RPMI7951 (cell line): Measurements from ENCODE around the gene RBM20. TPM values are rescaled to one million over a fixed set of nuclear protein-coding genes. Genes with fewer than 3 reads are reported as not detected.

ENCODE experiments used
- DNase-seq: peaks from one replicate; pipeline ENCODE4 v3.0.0-alpha.2; 2012; ENCODE audit warnings: low read depth
- total RNA-seq: library from RNA; depleted of rRNA; stranded (reverse); fragments of >200 nt; shearing (Covaris generic); gene quantifications from 2 replicates; pipeline ENCODE4 v1.2.3, GENCODE V29; 2014

Gene RBM20
- total RNA-seq, 1 experiment from 2014 or later, result 0.36 TPM

- no peak for DNase-seq
Observed at GRCh38 chr10:110810625-110811024, 166.5 kb downstream of the RBM20 start.

- DNase-seq, result no peak
Observed at GRCh38 chr10:110811791-110812581, 167.8 kb downstream of the RBM20 start.

GRCh38 chr10:110812583-110812982 lies 168.4 kb downstream of the RBM20 start:
- DNase-seq, result peak; percentile 22

- DNase-seq, result no peak
Observed at GRCh38 chr10:110813743-110814472, 169.8 kb downstream of the RBM20 start.

- no peak for DNase-seq
Observed at GRCh38 chr10:110815354-110816004, 171.3 kb downstream of the RBM20 start.

GRCh38 chr10:110817614-110818013 lies 173.5 kb downstream of the RBM20 start:
- no peak for DNase-seq

GRCh38 chr10:110818311-110819256 lies 174.4 kb downstream of the RBM20 start:
- no peak for DNase-seq

GRCh38 chr10:110820321-110820814 lies 176.2 kb downstream of the RBM20 start:
- DNase-seq, result no peak

GRCh38 chr10:110821508-110821907 lies 177.4 kb downstream of the RBM20 start:
- no peak for DNase-seq

- DNase-seq, result no peak
Observed at GRCh38 chr10:110822035-110822711, 178.0 kb downstream of the RBM20 start.

- DNase-seq, result no peak
Observed at GRCh38 chr10:110822712-110823311, 178.7 kb downstream of the RBM20 start.

- no peak for DNase-seq
Observed at GRCh38 chr10:110824152-110824441, 180.0 kb downstream of the RBM20 start.

GRCh38 chr10:110824660-110825059 lies 180.5 kb downstream of the RBM20 start:
- DNase-seq, result no peak

GRCh38 chr10:110825508-110825907 lies 181.4 kb downstream of the RBM20 start:
- no peak for DNase-seq

- no peak for DNase-seq
Observed at GRCh38 chr10:110827410-110827809, 183.3 kb downstream of the RBM20 start.

- DNase-seq, result no peak
Observed at GRCh38 chr10:110827875-110828274, 183.7 kb downstream of the RBM20 start.

GRCh38 chr10:110828525-110828924 lies 184.4 kb downstream of the RBM20 start:
- DNase-seq, result no peak

GRCh38 chr10:110829721-110830410 lies 185.7 kb downstream of the RBM20 start:
- no peak for DNase-seq

GRCh38 chr10:110833234-110833940 lies 189.3 kb downstream of the RBM20 start:
- no peak for DNase-seq
